ENCODE measurements around the gene DCC. TPM values are rescaled to one million over a fixed set of nuclear protein-coding genes. Genes with fewer than 3 reads are reported as not detected.

The DCC gene
- polyA plus RNA-seq, 1 experiment: 0.67 TPM

- CTCF ChIA-PET: no interaction called here
- no peak for DNase-seq (ENCODE audit: low read depth, low spot score)
- POLR2A ChIA-PET: no interaction called here
- no peak overlapping the region for H3K4me3 ChIP-seq (ENCODE audit: low read depth, low read length)
- no peak overlapping the region for H3K27ac ChIP-seq (ENCODE audit: low read depth, low read length)
- no peaks in the 10 kb centered on the region for H3K9me3 ChIP-seq (ENCODE audit: control insufficient read depth, insufficient read depth, low read length)
- no peak for TF ChIP-seq CTCF (IDR thresholded peaks at IDR 0.05; ENCODE audit: low read depth, low read length)
- no peaks in the 10 kb centered on the region for H3K27me3 ChIP-seq (ENCODE audit: control insufficient read depth, insufficient read depth, low read length)
These were observed 562.2 kb downstream of the DCC start for GRCh38 chr18:52902188-52902587.

- no peak for DNase-seq (ENCODE audit: low read depth, low spot score)
- ChIA-PET CTCF (no interaction called here), POLR2A (no interaction called here)
- Histone ChIP-seq H3K4me3 (ENCODE audit: low read depth, low read length) (no peak overlapping the region), H3K9me3 (ENCODE audit: control insufficient read depth, insufficient read depth, low read length) (no peaks in the 10 kb centered on the region), H3K27ac (ENCODE audit: low read depth, low read length) (no peak overlapping the region), H3K27me3 (ENCODE audit: control insufficient read depth, insufficient read depth, low read length) (no peaks in the 10 kb centered on the region)
- TF ChIP-seq CTCF (IDR thresholded peaks at IDR 0.05; ENCODE audit: low read depth, low read length): peak; percentile 37
These were observed 563.9 kb downstream of the DCC start for GRCh38 chr18:52903857-52904256.

GRCh38 chr18:52907543-52908308 is 567.7 kb downstream of the DCC start:
- no peak for TF ChIP-seq CTCF (IDR thresholded peaks at IDR 0.05; ENCODE audit: low read depth, low read length)
- Histone ChIP-seq H3K9me3 (ENCODE audit: control insufficient read depth, insufficient read depth, low read length) (no peaks in the 10 kb centered on the region), H3K27ac (ENCODE audit: low read depth, low read length) (no peak overlapping the region), H3K27me3 (ENCODE audit: control insufficient read depth, insufficient read depth, low read length) (no peaks in the 10 kb centered on the region), H3K4me3 (ENCODE audit: low read depth, low read length) (no peak overlapping the region)
- no peak for DNase-seq (ENCODE audit: low read depth, low spot score)
- ChIA-PET POLR2A (no interaction called here), CTCF (no interaction called here)

- H3K4me3 ChIP-seq (ENCODE audit: low read depth, low read length): no peak overlapping the region
- CTCF ChIA-PET: no interaction called here
- H3K27me3 ChIP-seq (ENCODE audit: control insufficient read depth, insufficient read depth, low read length): no peaks in the 10 kb centered on the region
- no peak for TF ChIP-seq CTCF (IDR thresholded peaks at IDR 0.05; ENCODE audit: low read depth, low read length)
- POLR2A ChIA-PET: no interaction called here
- no peak overlapping the region for H3K27ac ChIP-seq (ENCODE audit: low read depth, low read length)
- no peaks in the 10 kb centered on the region for H3K9me3 ChIP-seq (ENCODE audit: control insufficient read depth, insufficient read depth, low read length)
- no peak for DNase-seq (ENCODE audit: low read depth, low spot score)
These were observed 574.2 kb downstream of the DCC start for GRCh38 chr18:52914148-52914547.

- no peak overlapping the region for H3K27ac ChIP-seq (ENCODE audit: low read depth, low read length)
- CTCF ChIA-PET: no interaction called here
- H3K27me3 ChIP-seq (ENCODE audit: control insufficient read depth, insufficient read depth, low read length): no peaks in the 10 kb centered on the region
- no peak for TF ChIP-seq CTCF (IDR thresholded peaks at IDR 0.05; ENCODE audit: low read depth, low read length)
- POLR2A ChIA-PET: no interaction called here
- no peak for DNase-seq (ENCODE audit: low read depth, low spot score)
- no peak overlapping the region for H3K4me3 ChIP-seq (ENCODE audit: low read depth, low read length)
- no peaks in the 10 kb centered on the region for H3K9me3 ChIP-seq (ENCODE audit: control insufficient read depth, insufficient read depth, low read length)
These were observed 580.7 kb downstream of the DCC start for GRCh38 chr18:52920665-52921064.

Measured in AG04450 (cell line).